OCI-LY3 (cell line): ENCODE results near the gene SPDYE18.
"Not testable (repeated sequence)": the region's sequence is repeated elsewhere in the genome, so short reads cannot be mapped to it uniquely, and the experiment has no call there.

Source experiments
- CTCF ChIP-seq: fragments of 200-600, 300-600 bp; sonication (generic); IDR thresholded peaks from 2 replicates; pipeline ENCODE4 v1.5.1; 2014; ENCODE audit warnings: antibody characterized with exemption, low read length, low read depth
- EZH2phosphoT487 ChIP-seq: fragments of 200-600 bp; shearing (Covaris generic); IDR thresholded peaks from 2 replicates; pipeline ENCODE4 v1.6.1; 2018; ENCODE audit warnings: antibody characterized with exemption, mixed run types, low read depth

- not testable (repeated sequence) for TF ChIP-seq CTCF, EZH2phosphoT487
These were observed 59.1 kb downstream of the SPDYE18 start for GRCh38 chr7:77003241-77003640.
